ENCODE measurements around the gene CDYL.
"Not testable (repeated sequence)": the region's sequence is repeated elsewhere in the genome, so short reads cannot be mapped to it uniquely, and the experiment has no call there.

Gene CDYL

DNA sequence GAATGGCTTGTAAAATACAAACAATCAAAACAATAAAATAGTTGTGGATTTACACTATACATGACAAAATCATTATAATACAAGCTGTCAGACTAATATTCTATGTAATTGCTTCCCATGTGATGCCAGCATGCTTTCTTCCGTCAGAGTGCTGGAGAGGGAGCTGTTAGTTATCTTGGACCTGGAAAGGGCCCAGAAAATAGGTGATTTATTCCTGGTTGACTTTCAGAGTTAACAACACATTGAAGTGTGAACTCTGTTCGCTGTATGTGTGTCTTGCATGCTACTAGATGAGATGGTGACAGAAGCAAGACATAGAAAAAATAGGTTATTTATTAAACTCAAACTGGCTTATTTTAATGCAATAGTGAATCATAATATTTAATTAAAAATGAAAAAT lies 70.2 kb downstream of the CDYL start:
- Histone ChIP-seq H3K9me3 (ENCODE audit: control insufficient read depth, insufficient read depth, low read length) (no peaks in the 10 kb centered on the region), H3K9ac (ENCODE audit: low read depth, low read length) (no peak overlapping the region), H3K27me3 (ENCODE audit: control insufficient read depth, insufficient read depth, low read length) (no peaks in the 10 kb centered on the region), H3K27ac (ENCODE audit: low read depth, low read length) (no peak overlapping the region), H3K4me3 (ENCODE audit: low read depth, low read length) (no peak overlapping the region), H3K36me3 (ENCODE audit: control insufficient read depth, insufficient read depth, low read length) (no peaks in the 10 kb centered on the region), H3K4me1 (ENCODE audit: control insufficient read depth, insufficient read depth, low read length) (peaks cover 22% of the 10 kb centered on the region)

GRCh38 chr6:4848382-4849068 lies 72.3 kb downstream of the CDYL start:
- no peak overlapping the region for H3K27ac ChIP-seq (ENCODE audit: low read depth, low read length)
- peaks cover 20% of the 10 kb centered on the region for H3K4me1 ChIP-seq (ENCODE audit: control insufficient read depth, insufficient read depth, low read length)
- H3K4me3 ChIP-seq (ENCODE audit: low read depth, low read length) = no peak overlapping the region

DNA sequence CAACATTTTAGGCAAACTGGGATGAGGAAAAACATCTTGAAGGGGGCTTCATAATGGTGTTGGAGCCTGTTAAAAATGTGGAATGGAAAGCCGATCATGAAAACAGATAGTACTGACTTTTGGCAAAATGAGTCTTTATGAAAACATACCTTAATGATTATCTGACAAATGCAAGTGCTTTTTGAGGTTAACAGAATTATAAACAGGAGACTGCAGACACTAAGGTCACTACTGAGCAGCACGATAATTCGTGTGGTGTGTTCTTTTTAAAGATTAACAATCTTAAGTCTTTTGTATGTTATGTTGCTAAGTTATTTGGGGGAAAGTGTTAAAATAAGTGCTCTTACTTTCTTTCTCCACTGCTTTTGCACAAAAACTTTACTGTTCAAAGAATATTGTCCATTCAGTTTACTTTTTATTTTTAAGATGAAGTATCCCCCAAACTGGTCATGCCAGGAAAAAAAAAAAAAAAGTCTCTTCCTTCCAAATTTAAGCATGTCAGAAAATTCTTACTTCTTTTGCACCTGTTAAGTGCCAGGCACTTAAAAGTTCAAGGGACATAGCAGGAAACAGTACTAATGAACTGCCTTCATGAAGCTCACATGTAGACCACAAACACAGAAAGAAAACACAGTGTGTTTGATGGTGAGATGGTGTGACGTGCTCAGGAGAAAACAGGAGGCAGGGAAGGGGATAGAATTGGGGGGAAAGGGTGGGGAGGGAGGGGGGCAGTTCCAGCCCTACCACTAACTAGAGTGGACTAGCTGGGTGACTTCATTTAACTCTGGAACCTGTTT lies 73.2 kb downstream of the CDYL start:
- Histone ChIP-seq H3K4me1 (ENCODE audit: control insufficient read depth, insufficient read depth, low read length) (peaks cover 14% of the 10 kb centered on the region), H3K36me3 (ENCODE audit: control insufficient read depth, insufficient read depth, low read length) (peaks cover 3% of the 10 kb centered on the region), H3K4me3 (ENCODE audit: low read depth, low read length) (no peak overlapping the region), H3K9ac (ENCODE audit: low read depth, low read length) (no peak overlapping the region), H3K27ac (ENCODE audit: low read depth, low read length) (no peak overlapping the region), H3K9me3 (ENCODE audit: control insufficient read depth, insufficient read depth, low read length) (no peaks in the 10 kb centered on the region), H3K27me3 (ENCODE audit: control insufficient read depth, insufficient read depth, low read length) (no peaks in the 10 kb centered on the region)

More at GRCh38 chr6:4848382-4849068, 72.3 kb downstream of the CDYL start:
- Histone ChIP-seq H3K36me3 (ENCODE audit: control insufficient read depth, insufficient read depth, low read length) (no peaks in the 10 kb centered on the region), H3K9me3 (ENCODE audit: control insufficient read depth, insufficient read depth, low read length) (no peaks in the 10 kb centered on the region), H3K9ac (ENCODE audit: low read depth, low read length) (no peak overlapping the region), H3K27me3 (ENCODE audit: control insufficient read depth, insufficient read depth, low read length) (no peaks in the 10 kb centered on the region)

DNA sequence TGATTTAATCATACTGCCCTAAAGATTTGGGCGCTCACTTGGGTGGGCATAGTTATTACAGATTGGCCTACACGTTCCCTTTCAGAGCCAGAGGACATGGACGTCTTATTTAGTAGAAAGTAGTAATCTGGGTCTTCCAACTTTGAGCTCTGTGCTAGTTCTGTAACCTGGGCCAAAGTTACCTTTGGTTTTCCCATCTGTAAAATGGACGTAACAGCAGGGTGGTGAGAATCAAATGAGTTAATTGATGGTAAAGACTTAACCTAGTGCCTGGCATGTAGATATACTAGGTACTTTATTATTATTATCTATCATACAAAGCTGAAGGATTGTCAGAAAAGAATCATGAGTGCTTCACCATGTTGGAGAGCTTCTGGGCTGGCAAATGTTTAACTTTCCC lies 74.8 kb downstream of the CDYL start:
- peaks cover 14% of the 10 kb centered on the region for H3K4me1 ChIP-seq (ENCODE audit: control insufficient read depth, insufficient read depth, low read length)
- no peak overlapping the region for H3K9ac ChIP-seq (ENCODE audit: low read depth, low read length)
- no peak overlapping the region for H3K4me3 ChIP-seq (ENCODE audit: low read depth, low read length)
- H3K36me3 ChIP-seq (ENCODE audit: control insufficient read depth, insufficient read depth, low read length) = peaks cover 5% of the 10 kb centered on the region
- H3K9me3 ChIP-seq (ENCODE audit: control insufficient read depth, insufficient read depth, low read length) = no peaks in the 10 kb centered on the region
- no peaks in the 10 kb centered on the region for H3K27me3 ChIP-seq (ENCODE audit: control insufficient read depth, insufficient read depth, low read length)
- no peak overlapping the region for H3K27ac ChIP-seq (ENCODE audit: low read depth, low read length)

- not testable (repeated sequence) for H3K27me3 ChIP-seq (ENCODE audit: control insufficient read depth, insufficient read depth, low read length); H3K27ac ChIP-seq (ENCODE audit: low read depth, low read length); H3K4me3 ChIP-seq (ENCODE audit: low read depth, low read length); H3K4me1 ChIP-seq (ENCODE audit: control insufficient read depth, insufficient read depth, low read length); H3K9ac ChIP-seq (ENCODE audit: low read depth, low read length); H3K36me3 ChIP-seq (ENCODE audit: control insufficient read depth, insufficient read depth, low read length); H3K9me3 ChIP-seq (ENCODE audit: control insufficient read depth, insufficient read depth, low read length)
Observed at GRCh38 chr6:4852186-4852585, 76.0 kb downstream of the CDYL start.

- Histone ChIP-seq H3K27me3 (ENCODE audit: control insufficient read depth, insufficient read depth, low read length) (no peaks in the 10 kb centered on the region), H3K36me3 (ENCODE audit: control insufficient read depth, insufficient read depth, low read length) (peaks cover 5% of the 10 kb centered on the region), H3K27ac (ENCODE audit: low read depth, low read length) (no peak overlapping the region), H3K9ac (ENCODE audit: low read depth, low read length) (no peak overlapping the region), H3K4me3 (ENCODE audit: low read depth, low read length) (no peak overlapping the region), H3K9me3 (ENCODE audit: control insufficient read depth, insufficient read depth, low read length) (no peaks in the 10 kb centered on the region), H3K4me1 (ENCODE audit: control insufficient read depth, insufficient read depth, low read length) (peaks cover 7% of the 10 kb centered on the region; the same call in 1 of the 2 replicates)
Observed at GRCh38 chr6:4852938-4853337, 76.7 kb downstream of the CDYL start.

DNA sequence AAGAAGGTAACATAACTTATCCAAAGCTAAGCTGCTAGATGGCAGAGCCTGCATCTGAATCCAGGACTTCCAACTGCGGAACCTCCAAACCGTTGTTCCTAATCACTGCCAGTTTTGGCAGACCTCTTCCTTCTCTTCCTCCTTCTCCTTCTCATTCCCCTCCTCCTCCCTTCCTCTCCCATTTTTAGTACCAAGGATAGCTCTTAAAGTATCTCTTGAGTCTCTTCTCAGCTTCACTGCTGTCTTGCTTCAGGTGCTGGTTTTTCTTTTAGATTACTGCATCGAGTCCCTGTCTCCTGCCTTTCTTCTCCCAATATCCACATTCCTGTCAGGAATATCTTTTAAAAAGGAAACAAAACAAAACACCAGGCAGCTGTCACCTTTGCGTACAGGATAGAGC lies 77.1 kb downstream of the CDYL start:
- H3K36me3 ChIP-seq (ENCODE audit: control insufficient read depth, insufficient read depth, low read length) = peaks cover 5% of the 10 kb centered on the region
- no peak overlapping the region for H3K4me3 ChIP-seq (ENCODE audit: low read depth, low read length)
- H3K27ac ChIP-seq (ENCODE audit: low read depth, low read length) = no peak overlapping the region
- no peak overlapping the region for H3K9ac ChIP-seq (ENCODE audit: low read depth, low read length)
- no peaks in the 10 kb centered on the region for H3K9me3 ChIP-seq (ENCODE audit: control insufficient read depth, insufficient read depth, low read length)
- H3K27me3 ChIP-seq (ENCODE audit: control insufficient read depth, insufficient read depth, low read length) = no peaks in the 10 kb centered on the region
- peaks cover 5% of the 10 kb centered on the region; the same call in 1 of the 2 replicates for H3K4me1 ChIP-seq (ENCODE audit: control insufficient read depth, insufficient read depth, low read length)

DNA sequence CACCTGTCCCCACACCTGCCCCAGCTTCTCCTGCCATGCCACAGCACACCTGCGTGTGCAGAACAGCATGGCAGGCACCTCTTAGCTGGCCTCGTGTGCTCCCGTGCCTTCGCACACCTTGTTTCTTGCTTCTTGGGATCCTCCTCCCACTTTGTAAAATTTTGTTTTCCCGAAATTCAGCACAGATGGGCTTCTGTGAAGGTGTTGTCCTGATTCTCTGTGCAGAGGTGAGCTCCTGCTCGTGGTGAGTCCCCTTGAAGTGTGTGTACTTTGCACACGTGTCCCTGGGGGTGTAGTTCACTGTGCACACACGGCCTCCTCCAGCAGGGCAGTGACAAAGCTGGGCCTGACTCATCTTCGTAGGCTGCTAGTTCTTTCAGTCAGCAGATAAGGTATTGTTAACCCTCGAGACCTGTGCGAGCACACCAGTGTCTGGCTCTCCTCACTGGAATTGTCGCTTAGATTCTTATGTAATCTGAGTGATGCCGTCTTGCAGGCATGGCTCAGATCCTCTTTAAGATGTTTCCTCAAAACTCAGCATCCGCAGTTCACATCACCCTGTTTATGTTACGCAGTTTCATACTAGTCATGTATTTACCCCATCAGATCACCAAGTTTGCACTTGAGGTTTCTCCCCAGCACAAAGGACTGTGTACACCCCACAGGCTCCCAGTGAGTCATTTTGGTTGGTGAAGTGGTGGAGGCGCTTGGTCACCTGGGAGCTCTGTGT lies 77.7 kb downstream of the CDYL start:
- H3K36me3 ChIP-seq (ENCODE audit: control insufficient read depth, insufficient read depth, low read length) = peaks cover 5% of the 10 kb centered on the region
- no peak overlapping the region for H3K9ac ChIP-seq (ENCODE audit: low read depth, low read length)
- H3K27ac ChIP-seq (ENCODE audit: low read depth, low read length) = no peak overlapping the region
- no peaks in the 10 kb centered on the region for H3K9me3 ChIP-seq (ENCODE audit: control insufficient read depth, insufficient read depth, low read length)
- peaks cover 8% of the 10 kb centered on the region; the same call in 1 of the 2 replicates for H3K4me1 ChIP-seq (ENCODE audit: control insufficient read depth, insufficient read depth, low read length)
- H3K27me3 ChIP-seq (ENCODE audit: control insufficient read depth, insufficient read depth, low read length) = no peaks in the 10 kb centered on the region
- H3K4me3 ChIP-seq (ENCODE audit: low read depth, low read length) = no peak overlapping the region

DNA sequence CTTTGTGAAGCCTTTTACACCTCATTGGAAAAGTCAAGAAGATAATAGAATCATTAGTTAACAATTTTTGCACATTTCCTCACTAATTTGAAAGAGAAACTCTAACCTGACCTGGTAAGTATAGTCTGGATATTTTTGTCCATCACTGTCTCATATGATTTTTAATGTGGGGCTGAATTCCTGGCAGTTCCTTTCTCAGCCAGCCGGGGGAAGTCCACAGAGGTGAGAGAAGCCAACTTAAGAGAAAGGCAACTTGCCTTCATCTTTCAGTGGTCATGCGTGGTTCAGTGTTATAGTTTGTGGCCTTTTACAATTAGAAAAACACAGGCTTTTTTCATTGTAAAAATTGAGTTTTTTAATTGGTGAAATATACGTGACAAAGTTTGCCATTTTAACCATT lies 80.6 kb downstream of the CDYL start:
- no peaks in the 10 kb centered on the region for H3K27me3 ChIP-seq (ENCODE audit: control insufficient read depth, insufficient read depth, low read length)
- H3K36me3 ChIP-seq (ENCODE audit: control insufficient read depth, insufficient read depth, low read length) = peaks cover 5% of the 10 kb centered on the region
- H3K9me3 ChIP-seq (ENCODE audit: control insufficient read depth, insufficient read depth, low read length) = no peaks in the 10 kb centered on the region
- peaks cover 13% of the 10 kb centered on the region; the same call in 1 of the 2 replicates for H3K4me1 ChIP-seq (ENCODE audit: control insufficient read depth, insufficient read depth, low read length)
- no peak overlapping the region for H3K4me3 ChIP-seq (ENCODE audit: low read depth, low read length)
- H3K27ac ChIP-seq (ENCODE audit: low read depth, low read length) = no peak overlapping the region
- no peak overlapping the region for H3K9ac ChIP-seq (ENCODE audit: low read depth, low read length)

DNA sequence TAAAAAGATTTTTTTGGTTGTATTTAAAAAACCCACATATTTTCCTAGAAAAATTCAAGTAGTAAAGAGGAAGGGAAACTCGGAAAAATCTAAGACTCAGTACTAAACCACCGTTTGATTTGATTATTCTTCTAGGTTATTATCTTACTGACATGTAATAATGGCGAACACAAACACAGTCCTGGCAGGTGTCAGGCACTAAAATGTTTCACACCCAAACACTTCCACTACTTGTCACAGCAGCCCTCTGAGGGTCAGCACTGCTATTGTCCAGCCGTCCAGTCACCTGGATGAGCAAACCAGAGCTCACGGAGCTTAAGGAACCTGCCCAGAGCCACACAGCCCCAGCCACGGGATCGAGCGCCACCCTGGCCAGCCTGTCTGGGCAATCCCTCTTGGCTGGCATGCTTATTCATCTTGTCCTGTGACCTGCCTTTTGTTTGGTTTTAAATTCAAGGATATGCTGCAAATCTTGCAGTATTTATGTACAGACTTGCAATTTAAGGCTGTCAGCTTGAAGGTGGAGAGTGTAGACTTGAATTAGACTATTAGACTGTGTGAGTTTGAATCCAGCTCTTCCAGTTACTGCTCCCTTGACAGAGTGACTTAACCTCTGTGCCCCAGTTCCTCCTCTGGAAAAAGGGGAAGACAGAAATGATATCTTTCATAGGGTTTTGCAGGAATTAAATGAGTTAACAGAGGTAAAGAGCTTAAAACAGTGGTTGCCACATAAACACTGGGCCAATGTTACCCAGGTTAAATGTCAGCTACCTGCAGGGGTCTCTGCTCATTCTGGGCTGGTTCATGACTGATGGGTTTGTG lies 82.2 kb downstream of the CDYL start:
- Histone ChIP-seq H3K9me3 (ENCODE audit: control insufficient read depth, insufficient read depth, low read length) (no peaks in the 10 kb centered on the region), H3K9ac (ENCODE audit: low read depth, low read length) (no peak overlapping the region), H3K4me1 (ENCODE audit: control insufficient read depth, insufficient read depth, low read length) (peaks cover 18% of the 10 kb centered on the region; the same call in 1 of the 2 replicates), H3K27ac (ENCODE audit: low read depth, low read length) (no peak overlapping the region), H3K4me3 (ENCODE audit: low read depth, low read length) (no peak overlapping the region), H3K36me3 (ENCODE audit: control insufficient read depth, insufficient read depth, low read length) (peaks cover 5% of the 10 kb centered on the region), H3K27me3 (ENCODE audit: control insufficient read depth, insufficient read depth, low read length) (no peaks in the 10 kb centered on the region)
